ENCODE results near the gene KCND1.

Gene KCND1

DNA sequence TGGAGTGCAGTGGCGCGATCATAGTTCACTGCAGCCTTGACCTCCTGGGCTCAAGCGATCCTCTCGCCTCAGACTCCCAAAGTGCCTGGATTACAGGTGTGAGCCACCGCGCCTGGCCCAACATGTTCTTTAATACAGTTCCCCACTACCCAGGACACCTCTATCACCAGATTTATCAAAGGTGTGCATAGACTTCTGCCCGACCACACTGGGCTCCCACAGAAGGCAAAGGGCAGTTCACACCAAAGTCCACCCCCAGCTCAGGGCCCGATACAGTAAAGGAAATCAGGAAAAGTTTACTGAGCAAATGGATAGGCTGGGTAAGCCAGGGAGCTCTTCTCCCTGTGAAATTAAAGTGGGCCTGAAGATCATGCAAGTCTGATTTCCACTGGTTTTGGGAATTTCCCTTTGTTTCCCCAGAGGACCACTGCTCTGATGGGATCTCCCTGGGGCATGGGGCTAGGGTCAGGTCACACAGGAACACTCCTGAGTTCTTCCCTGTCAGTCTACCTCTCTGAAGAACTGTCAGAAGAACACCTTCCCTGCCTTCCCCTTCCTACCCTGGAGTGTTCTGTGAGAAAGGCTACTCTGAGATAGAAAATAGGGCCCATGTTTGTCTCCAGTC lies 35.1 kb downstream of the KCND1 start:
- no peak for DNase-seq

DNA sequence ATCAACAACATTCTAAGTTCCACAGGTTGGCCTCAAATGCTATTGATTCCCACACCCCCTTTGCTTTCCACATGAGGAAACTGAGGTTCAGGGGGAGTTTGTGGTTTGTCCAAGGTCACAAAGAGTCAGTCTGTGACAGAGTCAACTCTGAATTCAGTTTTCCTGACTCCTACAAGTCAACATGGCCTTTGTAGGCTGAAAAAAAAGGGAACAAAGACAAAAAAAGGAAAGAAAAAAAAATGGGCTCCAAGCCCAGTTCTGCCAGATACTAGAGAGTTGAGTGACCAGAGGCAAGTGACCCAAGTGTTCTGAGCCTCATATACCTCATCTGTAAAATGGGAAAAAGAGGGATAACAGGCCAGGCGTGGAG lies 36.4 kb downstream of the KCND1 start:
- DNase-seq: no peak

DNA sequence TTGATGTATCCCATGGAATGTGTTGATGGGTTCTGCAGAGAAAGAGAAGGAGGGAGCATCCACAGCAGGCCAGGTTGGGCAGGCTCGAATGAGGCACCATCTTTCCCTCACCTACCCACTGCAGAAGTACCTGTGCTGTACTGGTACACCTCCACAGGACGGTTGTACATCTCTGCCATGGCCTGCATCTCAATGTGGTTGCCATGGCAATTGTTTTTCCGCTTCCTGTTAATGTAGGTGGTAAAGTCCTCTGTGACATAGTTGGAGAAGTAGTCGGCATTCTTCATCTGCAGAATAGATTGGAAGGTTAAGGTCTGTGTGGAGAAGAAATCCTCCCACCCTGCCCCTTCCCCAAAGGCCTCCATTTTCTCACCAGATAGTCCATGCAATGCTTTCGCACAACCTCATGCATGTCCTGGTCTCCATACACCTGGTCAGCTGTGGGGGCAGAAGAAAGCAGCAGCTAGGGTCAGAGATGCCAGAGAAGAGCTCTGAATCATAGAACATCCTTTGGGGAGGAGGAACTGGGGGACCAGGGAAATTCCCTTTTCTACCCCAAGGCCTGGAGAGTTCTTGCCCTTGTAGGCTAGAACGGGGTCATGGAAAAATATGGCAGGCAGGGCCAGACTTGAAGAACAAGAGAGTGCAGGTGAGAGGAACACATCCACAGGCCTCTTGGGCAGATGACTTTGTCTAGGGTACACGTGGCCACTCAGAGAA lies 36.9 kb downstream of the KCND1 start:
- DNase-seq: no peak

DNA sequence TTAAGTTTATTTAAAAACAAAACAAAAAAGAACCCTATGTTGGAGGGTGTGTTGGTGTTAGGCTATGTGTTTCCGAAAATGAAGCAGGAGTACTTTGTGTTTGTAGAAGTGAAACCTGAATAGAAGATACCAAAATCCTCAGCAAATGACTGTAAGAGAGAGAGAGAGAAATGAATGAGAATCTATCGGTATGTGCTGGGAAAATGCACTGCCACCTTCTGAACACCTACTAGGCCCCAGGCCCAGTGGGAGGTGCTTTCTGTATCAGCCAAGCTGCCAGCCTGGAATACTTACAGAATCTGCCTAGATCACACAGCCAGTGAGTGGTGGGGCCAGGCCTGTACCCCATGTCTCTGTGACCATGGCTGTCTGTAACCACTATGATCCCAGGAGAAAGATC lies 37.9 kb downstream of the KCND1 start:
- no peak for DNase-seq

DNA sequence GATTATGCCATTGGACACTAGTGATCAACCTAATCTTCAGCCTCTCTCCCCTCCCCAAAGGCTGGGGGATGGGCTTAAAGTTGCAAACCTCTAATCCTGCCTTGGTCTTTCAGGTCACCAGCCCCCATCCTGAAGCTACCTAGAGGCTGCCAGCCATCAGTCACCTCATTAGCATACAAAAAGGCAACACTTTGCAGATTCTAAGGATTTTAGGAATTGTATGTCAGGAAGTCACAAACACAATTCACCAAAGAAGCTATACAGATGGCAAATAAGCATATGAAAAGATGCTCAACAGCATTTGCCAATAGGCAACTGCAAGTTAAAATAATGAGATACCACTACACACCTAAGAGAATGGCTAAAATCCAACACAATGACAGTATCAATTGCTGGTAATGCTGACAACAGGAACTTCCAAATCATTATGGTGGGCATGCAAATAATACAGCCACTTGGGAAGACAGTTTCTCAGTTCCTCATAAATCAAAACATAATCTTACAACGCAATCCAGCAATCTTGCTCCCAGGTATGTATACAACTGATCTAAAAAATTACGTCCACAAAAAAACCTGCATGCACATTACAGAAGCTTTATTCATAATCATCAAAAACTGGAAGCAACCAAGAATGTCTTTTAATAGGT lies 43.8 kb downstream of the KCND1 start:
- DNase-seq: no peak

DNA sequence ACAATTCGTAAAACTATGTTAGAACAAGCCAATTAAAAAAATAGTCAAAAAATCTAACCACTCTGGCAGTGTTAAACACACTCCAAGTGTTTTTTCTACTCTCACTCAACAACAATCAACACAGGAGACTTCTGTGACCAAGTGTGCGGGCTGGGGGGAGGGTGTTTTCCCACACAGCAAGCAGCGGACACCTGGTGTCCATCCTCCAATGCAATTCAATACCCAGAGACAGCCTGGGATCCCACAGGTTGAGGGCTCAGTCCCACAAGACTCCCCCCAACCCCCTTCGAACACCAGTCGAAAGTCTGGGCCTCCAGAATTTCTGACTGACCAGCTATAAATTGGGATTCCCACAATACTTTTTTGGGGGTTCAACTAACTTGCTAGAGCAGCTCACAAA lies 44.5 kb downstream of the KCND1 start:
- DNase-seq: no peak

DNA sequence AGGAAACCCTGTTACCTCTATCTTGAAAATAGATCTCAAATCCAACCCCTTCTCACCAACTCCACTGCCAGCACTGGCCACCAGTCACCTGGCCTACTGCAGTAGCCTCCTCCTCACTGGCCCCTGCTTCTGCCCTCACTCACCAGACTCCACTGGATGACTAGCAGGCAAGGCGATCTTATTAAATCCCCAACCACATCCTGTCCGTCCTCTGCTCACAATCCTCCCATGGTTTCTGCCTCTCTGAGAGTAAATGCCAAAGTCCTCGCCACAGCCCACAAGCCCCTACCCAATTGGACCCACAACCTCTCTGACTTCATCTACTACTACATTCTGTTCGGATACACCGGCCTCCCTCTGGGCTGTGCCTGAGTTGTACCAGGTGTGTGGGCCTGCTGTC lies 47.4 kb downstream of the KCND1 start:
- no peak for DNase-seq

DNA sequence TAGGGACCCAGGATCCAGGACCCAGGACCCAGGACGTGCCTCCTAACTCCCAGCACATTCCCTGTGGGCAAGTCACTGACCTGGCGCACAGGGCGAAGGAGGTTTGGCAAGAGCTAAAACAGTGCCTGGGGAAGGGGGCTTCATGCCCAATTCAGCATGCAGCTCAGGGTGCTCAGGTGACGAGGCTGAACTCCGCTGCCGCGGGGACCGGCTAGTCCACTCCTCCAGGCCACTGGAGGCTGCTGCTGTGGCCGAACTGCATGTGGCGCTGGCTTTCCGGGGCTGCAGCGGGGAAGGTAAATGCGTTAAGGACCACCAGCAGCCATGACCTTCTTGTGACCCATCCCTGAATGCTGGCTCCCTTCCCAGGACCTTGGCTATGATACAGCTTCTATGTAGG lies 47.9 kb downstream of the KCND1 start:
- DNase-seq: no peak

DNA sequence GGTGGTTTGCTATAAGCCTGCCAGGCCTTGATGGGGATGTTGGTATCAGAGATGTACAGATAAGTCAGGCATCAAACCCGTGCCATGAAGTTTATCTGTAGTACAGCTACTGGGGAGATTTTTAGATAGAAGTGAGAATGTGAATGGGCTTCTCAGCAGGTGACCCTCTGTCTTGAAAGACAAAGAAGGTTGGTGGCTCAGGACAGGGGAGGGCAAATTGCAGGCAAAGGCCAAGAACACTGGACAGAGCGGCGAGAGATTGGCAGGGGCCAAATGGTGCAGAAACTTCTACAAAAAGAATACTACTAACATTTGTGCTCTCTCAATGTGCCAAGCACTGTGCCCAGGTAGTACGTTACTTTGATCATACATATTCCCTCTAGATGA lies 50.9 kb downstream of the KCND1 start:
- DNase-seq: no peak

DNA sequence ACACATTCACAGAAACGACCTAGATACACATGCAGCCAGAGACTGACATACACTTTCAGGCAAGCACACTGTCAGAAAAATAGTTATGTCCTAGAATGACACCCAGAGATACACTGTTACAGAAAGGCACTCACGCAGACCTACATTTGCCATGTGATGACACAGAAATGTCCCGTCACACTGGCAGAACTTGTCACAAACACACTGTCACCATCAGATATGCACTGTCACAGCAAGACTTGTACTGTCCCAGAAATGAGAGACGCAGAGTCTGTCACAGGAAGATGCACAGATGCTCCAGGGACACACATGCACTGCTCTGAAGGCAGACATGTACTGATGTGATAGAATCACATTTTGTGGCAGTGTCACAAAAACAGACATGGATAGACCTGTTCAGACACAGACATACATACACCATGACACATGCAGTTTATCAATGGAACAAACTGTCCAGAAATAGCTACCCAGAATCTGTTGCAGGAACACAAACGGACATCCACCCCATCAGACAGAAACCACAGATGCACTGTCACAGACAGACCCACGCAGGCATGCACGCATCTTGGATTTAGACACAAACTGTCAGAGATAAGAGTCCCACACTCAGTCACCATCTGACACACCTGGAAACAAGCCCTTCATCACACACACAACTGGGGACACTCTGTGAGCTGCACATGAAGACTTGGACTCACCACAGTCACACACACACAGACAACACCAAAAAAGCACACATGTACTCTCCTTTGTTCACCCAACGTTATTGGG lies 51.5 kb downstream of the KCND1 start:
- DNase-seq: no peak

DNA sequence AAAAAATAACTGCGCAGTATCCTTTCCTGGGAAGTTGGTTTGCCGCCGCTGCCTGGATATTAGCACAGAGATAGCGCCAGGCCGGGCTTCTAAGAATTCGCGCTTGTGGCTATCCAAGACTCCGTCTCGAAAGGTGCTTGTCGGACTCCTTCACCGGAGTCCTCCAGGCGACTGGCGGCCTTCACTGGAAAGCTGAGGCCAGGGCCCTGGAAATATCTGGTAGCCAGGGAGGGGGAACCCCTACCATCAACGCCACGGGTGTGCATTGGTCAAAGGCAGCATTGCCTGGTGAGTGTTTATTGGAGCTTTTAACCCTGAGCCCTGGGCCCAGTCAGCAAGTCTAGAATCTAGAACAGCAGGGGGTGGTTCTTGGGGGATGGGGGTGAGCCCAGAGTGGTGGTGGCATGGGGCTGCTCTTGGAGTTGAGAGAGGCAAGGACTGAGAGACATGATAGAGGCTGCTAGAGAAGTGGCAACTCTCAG lies 52.2 kb downstream of the KCND1 start:
- no peak for DNase-seq

DNA sequence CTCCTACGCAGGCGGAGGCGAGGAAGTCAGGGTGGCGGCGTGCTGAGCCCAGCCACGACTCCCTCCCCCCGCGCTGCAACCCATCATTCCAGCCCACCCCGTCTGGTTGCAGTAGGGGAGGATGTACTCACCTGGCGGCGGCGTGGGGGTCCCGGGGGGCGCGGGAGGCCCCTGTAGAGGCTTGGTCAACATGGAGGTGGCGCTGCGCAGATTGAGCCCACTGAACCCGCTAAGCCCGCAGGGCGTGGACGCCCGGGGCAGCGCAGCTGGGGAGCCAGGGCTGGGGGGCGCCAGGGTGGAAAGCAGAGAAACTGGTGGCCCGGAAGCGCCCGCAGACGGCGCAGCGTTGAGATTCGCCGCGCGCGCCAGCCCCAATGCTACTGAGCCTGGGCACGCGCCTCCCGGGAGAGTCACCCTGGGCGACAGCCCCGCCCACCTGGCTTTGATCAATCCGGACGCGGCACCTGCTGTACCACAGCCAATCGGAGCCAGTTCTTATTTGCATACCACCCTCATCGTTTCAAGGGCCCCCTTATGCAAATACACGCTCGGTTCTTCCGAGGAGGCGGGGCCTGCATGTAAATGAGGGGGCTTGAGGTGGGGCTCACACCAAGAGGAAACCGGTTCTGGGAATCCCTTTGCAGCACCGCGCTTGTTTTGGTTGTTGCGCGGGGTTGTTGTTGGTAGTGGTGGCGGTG lies 52.9 kb downstream of the KCND1 start, which contains the start of gene PIM2:
TSS of gene PIM2 (minus strand) at position 382 of the 698 bp plus-strand sequence. CDS start at position 192, 190 bp downstream.
- DNase-seq: peak; percentile 88

DNA sequence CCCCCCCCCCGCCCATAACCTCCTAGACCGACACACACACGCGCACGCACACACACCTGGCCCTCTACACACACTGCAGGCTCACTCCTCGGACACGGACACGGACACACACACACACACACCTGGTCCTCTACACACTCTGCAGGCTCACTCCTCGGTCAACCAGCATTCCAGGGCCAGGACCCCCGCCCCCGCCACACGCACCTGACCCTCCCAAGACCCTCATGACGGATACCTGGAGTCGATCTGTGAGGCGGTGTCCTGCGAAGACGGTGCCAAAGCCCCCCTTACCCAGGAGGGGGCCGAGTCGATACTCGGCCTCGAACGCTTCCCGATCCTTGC lies 53.4 kb downstream of the KCND1 start:
- no peak for DNase-seq

DNA sequence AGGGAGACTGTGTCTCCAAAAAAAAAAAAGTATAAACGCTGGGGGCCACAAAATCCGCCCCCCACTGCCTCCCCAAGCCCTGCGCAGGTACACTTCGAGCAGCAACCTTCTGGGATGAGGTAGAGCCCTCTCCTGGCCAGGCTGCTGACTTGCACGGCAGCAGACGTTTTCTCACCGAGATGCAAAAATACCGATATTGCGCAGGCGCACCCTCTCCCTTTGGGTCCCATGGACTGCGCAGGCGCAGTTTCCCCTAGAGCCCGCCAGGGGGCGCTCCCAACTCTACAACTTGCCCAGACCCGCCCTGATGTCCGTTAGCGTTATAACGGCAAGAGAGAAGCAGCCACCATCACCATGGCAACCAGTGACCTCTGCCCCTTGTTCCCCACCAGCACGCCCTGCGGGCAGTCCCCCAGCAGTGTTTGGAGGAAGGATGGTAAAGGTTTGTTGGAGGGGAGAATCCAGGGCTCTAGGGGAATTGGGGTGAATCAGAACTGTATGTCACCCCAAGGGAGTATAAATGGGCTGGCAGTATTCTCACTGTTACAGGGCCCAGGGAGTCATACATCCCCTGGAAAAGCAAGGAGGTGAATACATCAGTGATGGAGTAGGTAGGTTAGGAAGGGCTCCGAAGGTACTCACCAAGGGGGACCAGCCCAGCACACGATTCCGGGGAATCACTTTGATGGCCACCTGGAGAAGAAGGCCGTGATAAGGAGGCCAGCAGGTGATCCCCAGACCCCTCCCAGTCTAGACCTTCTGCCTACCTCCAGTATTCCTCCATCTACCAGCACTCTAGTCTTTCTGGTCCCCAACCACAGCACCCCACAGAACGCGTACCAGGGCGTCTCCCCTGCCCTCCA lies 54.3 kb downstream of the KCND1 start:
- peak; percentile 86 for DNase-seq

DNA sequence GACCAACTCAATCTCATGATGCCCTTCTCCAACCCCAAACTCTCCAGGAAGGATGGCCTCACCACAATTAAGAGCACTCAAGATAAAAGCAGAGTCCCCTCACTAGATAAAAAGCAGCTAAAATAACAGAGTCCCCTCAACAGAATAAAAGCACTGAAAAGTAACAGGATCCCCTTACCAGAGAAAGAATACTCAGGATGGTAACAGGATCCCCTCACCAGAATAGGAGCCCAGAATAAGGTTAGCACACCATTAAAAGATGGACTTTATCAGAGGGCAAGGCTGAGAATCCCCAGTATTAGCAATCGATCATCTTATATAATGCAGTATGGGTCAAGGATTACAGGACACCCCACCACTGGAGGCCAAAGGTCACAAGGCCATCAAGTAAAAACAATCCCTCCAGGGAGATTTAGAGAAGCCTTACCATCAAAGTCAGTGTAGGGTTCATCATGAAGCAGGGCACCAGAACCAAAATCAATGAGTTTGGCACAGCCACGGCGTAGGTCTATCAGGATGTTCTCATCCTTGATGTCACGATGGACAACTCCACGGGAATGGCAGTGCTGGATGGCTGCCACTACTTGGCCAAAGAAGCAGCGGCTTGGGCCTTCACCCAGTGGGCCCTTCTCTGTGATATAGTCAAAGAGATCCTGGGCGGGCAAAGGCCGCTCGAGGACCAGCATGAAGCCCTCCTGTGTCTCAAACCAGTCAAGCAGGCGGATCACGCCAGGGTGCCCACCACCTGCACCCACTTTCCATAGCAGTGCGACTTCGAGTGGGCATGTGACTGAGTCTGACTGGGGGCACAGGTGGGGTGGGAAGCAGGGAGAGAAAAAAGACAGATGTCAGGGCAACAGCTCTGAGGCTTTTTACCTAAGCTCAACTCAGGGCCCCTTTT lies 56.8 kb downstream of the KCND1 start:
- no peak for DNase-seq

DNA sequence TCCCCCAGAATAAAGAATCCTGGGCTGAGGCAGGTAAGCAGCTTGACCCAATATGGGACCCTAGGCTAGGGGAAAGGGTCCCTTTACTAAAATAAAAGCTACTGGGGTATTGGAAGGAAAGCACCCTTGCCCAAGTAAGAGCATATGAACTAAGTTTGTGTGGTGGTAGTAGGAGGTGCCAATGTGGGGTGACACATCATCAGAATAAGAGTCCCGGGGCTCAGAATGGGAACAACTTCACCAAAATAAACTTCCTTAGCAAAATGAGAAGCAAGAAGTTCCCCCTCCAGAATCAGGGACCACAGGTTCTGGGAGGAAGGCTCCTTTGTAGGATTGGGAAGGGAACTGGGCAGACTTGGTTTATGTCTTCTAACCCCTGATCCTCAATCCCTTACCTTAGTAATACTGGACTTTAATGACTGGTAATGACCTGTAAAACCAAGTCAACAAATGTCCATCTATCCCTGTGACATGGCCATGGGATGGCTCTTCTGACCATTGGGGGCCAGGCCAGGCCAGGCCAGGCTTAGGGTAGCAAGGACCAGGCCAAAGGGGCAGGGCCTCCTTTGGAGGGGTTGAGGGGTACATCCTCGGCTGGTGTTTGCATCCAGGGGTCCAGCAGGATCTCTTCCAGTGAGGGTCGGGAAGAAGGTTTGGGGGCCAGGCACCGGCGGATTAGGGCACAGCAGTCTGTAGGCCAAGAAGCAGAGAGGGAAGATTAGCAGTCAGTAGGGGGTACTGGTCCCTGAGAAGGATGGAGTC lies 57.9 kb downstream of the KCND1 start:
- no peak for DNase-seq

DNA sequence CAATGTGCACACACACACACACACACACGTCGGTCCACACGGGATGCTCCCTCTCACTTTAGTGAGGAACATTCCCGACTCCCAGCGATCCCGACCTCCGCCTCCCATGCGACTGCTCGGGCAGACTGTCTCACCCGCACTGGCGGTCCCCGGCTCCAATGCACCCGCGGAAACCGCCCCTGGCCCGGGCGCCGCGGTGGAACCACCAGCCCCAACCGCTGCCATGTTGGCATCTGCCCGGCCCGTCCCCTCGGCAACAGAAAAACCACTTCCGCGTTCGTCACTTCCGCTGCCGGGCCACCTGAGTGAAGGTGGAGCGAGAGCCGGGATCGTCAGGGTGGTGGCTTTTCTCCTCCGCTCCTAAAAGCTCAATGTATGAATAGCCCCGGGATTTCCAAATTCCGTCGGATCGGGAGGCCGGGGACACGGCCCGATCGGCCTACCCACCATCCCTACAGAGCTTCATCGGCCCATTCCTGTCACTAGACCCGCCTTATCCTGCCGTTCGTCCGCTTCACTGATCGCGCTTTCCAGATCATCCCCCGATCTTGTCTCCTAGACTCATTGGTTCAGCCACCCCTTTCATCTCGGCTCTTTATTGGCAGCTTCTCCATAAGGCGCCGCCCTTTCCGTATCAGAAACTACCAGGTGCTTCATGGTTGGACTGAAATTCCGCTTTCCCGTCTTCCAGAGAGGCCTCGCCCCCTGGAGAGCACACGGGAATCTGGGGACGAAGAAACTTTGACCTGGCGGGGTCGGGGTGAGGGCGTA lies 60.0 kb downstream of the KCND1 start, which contains the start of gene SLC35A2:
TSS of gene SLC35A2 (minus strand) at position 235 of the 771 bp plus-strand sequence. CDS start at position 225, 10 bp downstream.
- peak; percentile 71 for DNase-seq
